ENCODE measurements around the gene ETV1. TPM values are rescaled to one million over a fixed set of nuclear protein-coding genes. Genes with fewer than 3 reads are reported as not detected.

The ETV1 gene
- 89.0 TPM for total RNA-seq
- long read RNA-seq, full-length matches to known transcripts: 14 of 47 reads
- long read RNA-seq, partial matches to known transcripts: 18 of 47 reads
- long read RNA-seq, other reads (novel, unspliced or antisense): 15 of 47 reads

DNA sequence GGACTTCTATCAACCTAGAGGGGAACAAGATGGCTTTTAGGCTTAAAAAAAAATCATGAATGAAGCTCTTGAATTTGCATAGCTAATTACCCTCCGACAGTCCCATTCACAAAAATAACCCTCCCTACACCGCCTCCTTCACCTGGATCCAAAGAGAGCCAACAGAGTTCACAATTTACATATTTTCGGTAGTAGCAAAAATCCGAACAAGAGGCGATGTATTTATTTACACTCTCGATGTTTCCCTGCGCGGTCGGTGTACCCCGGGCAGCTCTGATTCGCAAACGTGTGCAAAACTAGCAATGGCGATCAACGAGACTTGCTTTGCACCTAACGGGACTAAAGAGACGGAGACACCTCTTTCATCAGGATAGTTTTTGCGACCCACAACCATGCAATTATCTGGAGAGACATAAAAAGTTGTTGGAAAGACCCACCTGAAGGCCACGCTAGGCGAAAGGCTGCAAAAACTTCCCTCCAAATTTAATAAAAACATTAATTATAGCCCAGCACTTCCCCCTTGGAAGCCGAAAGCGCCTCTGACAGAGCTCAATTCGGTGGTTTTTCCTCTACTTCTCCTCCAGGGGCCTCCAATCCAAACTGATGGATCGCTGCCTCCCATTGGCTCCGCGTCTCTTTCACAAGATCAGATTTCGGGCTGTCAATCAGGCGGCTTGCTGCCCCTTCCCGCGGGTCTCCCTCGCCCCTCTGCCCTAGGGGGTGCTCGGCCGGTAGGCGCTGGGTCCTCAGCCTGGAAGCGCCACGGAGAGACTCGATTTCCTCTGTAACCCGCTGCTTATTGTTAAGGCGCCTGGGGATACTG is at the start of gene ETV1:
TSS of gene ETV1 (minus strand) at position 541 of the 823 bp plus-strand sequence. CDS start 614 bp downstream, outside the sequence.
- Histone ChIP-seq H3K27ac (peak within 1 kb of the TSS; percentile 87), H3K36me3 (no peaks in the 10 kb centered on the region), H3K9me3 (no peaks in the 10 kb centered on the region), H3K4me1 (peaks cover 4% of the 10 kb centered on the region), H3K27me3 (ENCODE audit: low read depth) (peaks cover 4% of the 10 kb centered on the region), H3K4me3 (peak within 1 kb of the TSS; percentile 65)
- DNase-seq (peak; percentile 65), ATAC-seq (peak; percentile 57 to 69)
- TF ChIP-seq, protein P1, sequence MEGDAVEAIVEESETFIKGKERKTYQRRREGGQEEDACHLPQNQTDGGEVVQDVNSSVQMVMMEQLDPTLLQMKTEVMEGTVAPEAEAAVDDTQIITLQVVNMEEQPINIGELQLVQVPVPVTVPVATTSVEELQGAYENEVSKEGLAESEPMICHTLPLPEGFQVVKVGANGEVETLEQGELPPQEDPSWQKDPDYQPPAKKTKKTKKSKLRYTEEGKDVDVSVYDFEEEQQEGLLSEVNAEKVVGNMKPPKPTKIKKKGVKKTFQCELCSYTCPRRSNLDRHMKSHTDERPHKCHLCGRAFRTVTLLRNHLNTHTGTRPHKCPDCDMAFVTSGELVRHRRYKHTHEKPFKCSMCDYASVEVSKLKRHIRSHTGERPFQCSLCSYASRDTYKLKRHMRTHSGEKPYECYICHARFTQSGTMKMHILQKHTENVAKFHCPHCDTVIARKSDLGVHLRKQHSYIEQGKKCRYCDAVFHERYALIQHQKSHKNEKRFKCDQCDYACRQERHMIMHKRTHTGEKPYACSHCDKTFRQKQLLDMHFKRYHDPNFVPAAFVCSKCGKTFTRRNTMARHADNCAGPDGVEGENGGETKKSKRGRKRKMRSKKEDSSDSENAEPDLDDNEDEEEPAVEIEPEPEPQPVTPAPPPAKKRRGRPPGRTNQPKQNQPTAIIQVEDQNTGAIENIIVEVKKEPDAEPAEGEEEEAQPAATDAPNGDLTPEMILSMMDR (IDR thresholded peaks at IDR 0.05): no peak
- intact Hi-C loops (cut with DNase I): no loop called here

DNA sequence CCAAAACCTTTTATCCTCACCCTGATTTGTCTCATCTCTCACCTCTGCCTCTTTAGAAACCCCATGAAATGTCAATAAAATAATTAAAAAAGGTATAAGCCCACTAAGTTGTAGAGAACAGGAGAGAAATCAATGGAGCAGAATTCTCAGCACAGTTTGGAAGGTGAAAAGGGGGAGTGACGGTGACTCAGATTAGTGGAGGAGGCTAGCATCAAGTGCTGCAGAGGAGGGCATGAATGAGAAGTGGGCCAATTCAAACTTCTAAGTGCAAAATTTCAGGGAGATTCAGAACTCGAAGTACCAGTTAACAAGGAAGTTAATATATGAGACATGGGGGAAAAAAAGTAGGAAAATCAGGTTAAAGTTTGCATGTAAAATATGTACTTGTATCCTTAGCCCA is 34.9 kb upstream of the ETV1 start:
- intact Hi-C loops (cut with DNase I): no loop called here
- H3K4me1 ChIP-seq: no peaks in the 10 kb centered on the region
- H3K36me3 ChIP-seq: no peaks in the 10 kb centered on the region
- no peak for DNase-seq
- TF ChIP-seq, protein P1 (IDR thresholded peaks at IDR 0.05): no peak
- H3K27me3 ChIP-seq (ENCODE audit: low read depth): no peaks in the 10 kb centered on the region
- H3K4me3 ChIP-seq: no peak overlapping the region
- ATAC-seq: no peak
- no peaks in the 10 kb centered on the region for H3K9me3 ChIP-seq
- H3K27ac ChIP-seq: no peak overlapping the region

DNA sequence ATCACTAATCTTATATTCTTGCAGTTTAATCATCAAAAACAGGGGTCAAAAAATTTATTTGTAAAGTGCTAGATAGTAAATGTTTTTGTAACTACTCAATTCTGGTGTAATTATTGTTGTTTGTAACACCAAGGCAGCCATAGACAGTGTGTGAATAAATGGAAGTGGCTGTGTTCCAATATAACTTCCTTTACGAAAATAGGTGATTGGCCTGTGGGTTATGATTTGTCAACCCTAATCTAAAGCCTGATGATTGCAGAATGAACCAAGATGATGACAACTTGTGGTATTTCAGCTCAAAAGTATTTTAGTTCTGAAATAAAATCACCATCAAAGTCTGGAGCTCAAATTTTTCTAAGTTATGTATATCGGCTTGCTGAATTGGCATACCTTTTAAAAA is 34.4 kb upstream of the ETV1 start:
- Histone ChIP-seq H3K27ac (no peak overlapping the region), H3K27me3 (ENCODE audit: low read depth) (no peaks in the 10 kb centered on the region), H3K9me3 (no peaks in the 10 kb centered on the region), H3K4me3 (no peak overlapping the region), H3K4me1 (no peaks in the 10 kb centered on the region), H3K36me3 (no peaks in the 10 kb centered on the region)
- ATAC-seq (no peak), DNase-seq (no peak)
- TF ChIP-seq, protein P1 (IDR thresholded peaks at IDR 0.05): no peak
- intact Hi-C loops (cut with DNase I): no loop called here

DNA sequence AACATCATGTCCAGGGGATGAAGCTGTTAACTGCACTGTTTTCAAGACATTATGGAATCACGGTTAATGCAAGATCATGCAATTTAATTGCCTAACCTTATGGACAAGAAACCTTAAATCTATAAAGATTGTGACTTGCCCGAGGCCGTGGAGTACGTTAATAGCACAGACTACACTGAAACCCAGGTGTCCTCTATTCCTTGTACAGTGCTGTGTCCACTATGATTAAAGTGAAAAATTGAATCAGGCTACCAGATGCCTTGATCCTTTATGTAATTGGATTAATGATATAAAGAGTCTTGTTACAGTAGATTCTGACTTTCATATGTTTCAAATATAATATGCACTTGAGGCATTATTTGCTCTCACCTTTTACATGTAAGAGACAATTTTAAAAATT is 33.9 kb upstream of the ETV1 start:
- TF ChIP-seq, protein P1 (IDR thresholded peaks at IDR 0.05): no peak
- no peak for ATAC-seq
- H3K36me3 ChIP-seq: no peaks in the 10 kb centered on the region

DNA sequence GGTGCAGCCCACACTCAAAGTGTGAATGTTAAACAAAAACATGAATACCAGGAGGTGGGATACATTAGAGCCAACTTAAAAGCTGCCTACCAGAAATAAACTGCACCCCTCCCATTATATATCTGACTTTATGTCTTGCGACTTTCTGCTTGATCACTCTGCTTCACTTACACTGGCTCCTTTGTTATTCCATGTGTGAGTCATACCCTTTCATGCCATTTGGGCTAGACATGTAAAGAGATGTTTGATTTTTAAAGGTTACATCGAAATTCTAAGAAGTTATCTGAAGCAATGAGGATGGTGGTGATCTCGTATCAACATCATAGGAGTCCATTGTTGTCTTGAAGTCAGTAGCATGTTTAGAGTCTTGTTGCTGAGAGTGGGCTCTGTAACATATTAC is 31.6 kb upstream of the ETV1 start:
- no peaks in the 10 kb centered on the region for H3K9me3 ChIP-seq
- no peaks in the 10 kb centered on the region for H3K27me3 ChIP-seq (ENCODE audit: low read depth)
- intact Hi-C loops (cut with DNase I): no loop called here
- DNase-seq (no peak), ATAC-seq (no peak)
- no peaks in the 10 kb centered on the region for H3K4me1 ChIP-seq
- no peak overlapping the region for H3K4me3 ChIP-seq
- H3K36me3 ChIP-seq: no peaks in the 10 kb centered on the region
- H3K27ac ChIP-seq: no peak overlapping the region
- TF ChIP-seq, protein P1 (IDR thresholded peaks at IDR 0.05): no peak

More for the DNA sequence above, 33.9 kb upstream of the ETV1 start:
- intact Hi-C loops (cut with DNase I): no loop called here
- Histone ChIP-seq H3K27me3 (ENCODE audit: low read depth) (no peaks in the 10 kb centered on the region), H3K4me3 (no peak overlapping the region), H3K9me3 (no peaks in the 10 kb centered on the region), H3K27ac (no peak overlapping the region), H3K4me1 (no peaks in the 10 kb centered on the region)
- DNase-seq: no peak

Measured in lower lobe of right lung (tissue), 2 donors.